C4-2B (cell line): Measurements from ENCODE around the gene ATP8B3.

Experiments used
- ZFX ChIP-seq: fragments of 450-650 bp; IDR thresholded peaks from 2 replicates; pipeline ENCODE4 v1.6.1; 2017
- TF ChIP-seq, protein P1 (sequence below): fragments of 450-650 bp; conservative IDR thresholded peaks from 2 replicates; pipeline ENCODE4 v1.5.1; 2017; ENCODE audit warnings: mild to moderate bottlenecking

DNA sequence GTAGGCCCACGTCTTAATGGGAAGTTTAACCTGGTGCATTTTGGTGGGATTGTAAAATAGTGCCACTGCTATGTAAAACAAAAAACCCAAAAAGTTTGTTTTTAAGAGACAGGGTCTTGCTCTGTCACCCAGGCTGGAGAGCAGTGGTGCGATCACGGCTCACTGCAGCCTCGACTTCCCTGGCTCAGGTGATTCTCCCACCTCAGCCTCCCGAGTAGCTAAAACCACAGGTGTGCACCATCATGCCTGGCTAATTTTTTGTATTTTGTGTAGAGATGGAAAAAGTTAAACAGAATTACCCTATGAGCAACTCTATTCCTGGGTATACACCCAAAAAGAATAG, 37.0 kb upstream of the ATP8B3 start:
- TF ChIP-seq, protein P1, sequence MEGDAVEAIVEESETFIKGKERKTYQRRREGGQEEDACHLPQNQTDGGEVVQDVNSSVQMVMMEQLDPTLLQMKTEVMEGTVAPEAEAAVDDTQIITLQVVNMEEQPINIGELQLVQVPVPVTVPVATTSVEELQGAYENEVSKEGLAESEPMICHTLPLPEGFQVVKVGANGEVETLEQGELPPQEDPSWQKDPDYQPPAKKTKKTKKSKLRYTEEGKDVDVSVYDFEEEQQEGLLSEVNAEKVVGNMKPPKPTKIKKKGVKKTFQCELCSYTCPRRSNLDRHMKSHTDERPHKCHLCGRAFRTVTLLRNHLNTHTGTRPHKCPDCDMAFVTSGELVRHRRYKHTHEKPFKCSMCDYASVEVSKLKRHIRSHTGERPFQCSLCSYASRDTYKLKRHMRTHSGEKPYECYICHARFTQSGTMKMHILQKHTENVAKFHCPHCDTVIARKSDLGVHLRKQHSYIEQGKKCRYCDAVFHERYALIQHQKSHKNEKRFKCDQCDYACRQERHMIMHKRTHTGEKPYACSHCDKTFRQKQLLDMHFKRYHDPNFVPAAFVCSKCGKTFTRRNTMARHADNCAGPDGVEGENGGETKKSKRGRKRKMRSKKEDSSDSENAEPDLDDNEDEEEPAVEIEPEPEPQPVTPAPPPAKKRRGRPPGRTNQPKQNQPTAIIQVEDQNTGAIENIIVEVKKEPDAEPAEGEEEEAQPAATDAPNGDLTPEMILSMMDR: 0 out of 2 replicates have a peak, but pooled peaks have one; percentile 60
- no peak for TF ChIP-seq ZFX
